ENCODE measurements around the gene C4orf50. TPM values are rescaled to one million over a fixed set of nuclear protein-coding genes. Genes with fewer than 3 reads are reported as not detected.
A peak's percentile ranks its signal among the peaks of the same experiment; 100 is the strongest.

C4orf50 gene
- total RNA-seq, 1 donor from 2014 or later, result under 0.01 TPM

- no peak for DNase-seq (ENCODE audit: low read depth in 2 of 2)
These were observed 126.5 kb downstream of the C4orf50 start for GRCh38 chr4:5891563-5892322.

- no peak for DNase-seq (ENCODE audit: low read depth in 2 of 2)
These were observed 128.0 kb downstream of the C4orf50 start for GRCh38 chr4:5890063-5890727.

- DNase-seq (ENCODE audit: low read depth in 2 of 2), result no peak
These were observed 129.1 kb downstream of the C4orf50 start for GRCh38 chr4:5889002-5889696.

GRCh38 chr4:5888222-5889001 is 129.8 kb downstream of the C4orf50 start:
- no peak for DNase-seq (ENCODE audit: low read depth in 2 of 2)

- no peak for DNase-seq (ENCODE audit: low read depth in 2 of 2)
These were observed 130.6 kb downstream of the C4orf50 start for GRCh38 chr4:5887361-5888221.

- DNase-seq (ENCODE audit: low read depth in 2 of 2), result no peak
These were observed 131.2 kb downstream of the C4orf50 start for GRCh38 chr4:5887011-5887360.

- no peak for DNase-seq (ENCODE audit: low read depth in 2 of 2)
These were observed 132.5 kb downstream of the C4orf50 start for GRCh38 chr4:5885733-5886132.

GRCh38 chr4:5884796-5885195 is 133.4 kb downstream of the C4orf50 start:
- no peak for DNase-seq (ENCODE audit: low read depth in 2 of 2)

GRCh38 chr4:5883916-5884315 is 134.3 kb downstream of the C4orf50 start:
- DNase-seq (ENCODE audit: low read depth in 2 of 2), result no peak

GRCh38 chr4:5882947-5883346 is 135.3 kb downstream of the C4orf50 start:
- DNase-seq (ENCODE audit: low read depth in 2 of 2), result no peak

- DNase-seq (ENCODE audit: low read depth in 2 of 2), result peak in 1 of 2 donors; percentile 17
These were observed 136.9 kb downstream of the C4orf50 start for GRCh38 chr4:5881340-5881739.

GRCh38 chr4:5878359-5878758 is 139.9 kb downstream of the C4orf50 start:
- no peak for DNase-seq (ENCODE audit: low read depth in 2 of 2)

GRCh38 chr4:5877392-5877791 is 140.8 kb downstream of the C4orf50 start:
- DNase-seq (ENCODE audit: low read depth in 2 of 2), result no peak

GRCh38 chr4:5874811-5875449 is 143.3 kb downstream of the C4orf50 start:
- no peak for DNase-seq (ENCODE audit: low read depth in 2 of 2)

GRCh38 chr4:5870701-5871100 is 147.5 kb downstream of the C4orf50 start:
- peak; percentile 17 to 59 for DNase-seq (ENCODE audit: low read depth in 2 of 2)

GRCh38 chr4:5869966-5870619 is 148.1 kb downstream of the C4orf50 start:
- no peak for DNase-seq (ENCODE audit: low read depth in 2 of 2)

GRCh38 chr4:5867866-5868265 is 150.4 kb downstream of the C4orf50 start:
- DNase-seq (ENCODE audit: low read depth in 2 of 2), result no peak

GRCh38 chr4:5866841-5867813 is 151.1 kb downstream of the C4orf50 start:
- no peak for DNase-seq (ENCODE audit: low read depth in 2 of 2)
